Measurements from ENCODE around the gene LDHAL6B. TPM values are rescaled to one million over a fixed set of nuclear protein-coding genes. Genes with fewer than 3 reads are reported as not detected.

LDHAL6B gene
- polyA plus RNA-seq, 3 donors = not detected

GRCh38 chr15:59165726-59166125 is 40.9 kb upstream of the LDHAL6B start:
- peaks cover 0 to 2% (median 2%) of the 10 kb centered on the region in 3 donors for H3K27me3 Mint-ChIP-seq (ENCODE audit: low read depth in 3 of 3)
- Histone ChIP-seq H4K20me1 (ENCODE audit: insufficient read depth, low read length) (no peaks in the 10 kb centered on the region), H3K9ac (ENCODE audit: insufficient read depth, low read length, poor library complexity, severe bottlenecking) (no peak overlapping the region), H3K4me3 (replicated peaks in 1 of 3; ENCODE audit: low read depth in 2 of 3, low read length in 3 of 3) (no peak overlapping the region), H3K79me2 (ENCODE audit: insufficient read depth, low read length) (no peaks in the 10 kb centered on the region), H3K27ac (ENCODE audit: low read depth in 1 of 2, low read length in 2 of 2) (no peak overlapping the region), H3K27me3 (ENCODE audit: control insufficient read depth in 2 of 2, insufficient read depth in 2 of 2, low read length in 2 of 2) (no peaks in the 10 kb centered on the region), H3K4me1 (ENCODE audit: control insufficient read depth in 1 of 2, insufficient read depth in 2 of 2, low read length in 2 of 2) (peaks cover 21 to 26% of the 10 kb centered on the region in 2 donors), H3K4me2 (replicated peaks; ENCODE audit: extremely low read depth, low read length, poor library complexity, severe bottlenecking) (no peak overlapping the region), H3K9me3 (replicated peaks in 1 of 2; ENCODE audit: control insufficient read depth in 1 of 2, insufficient read depth in 1 of 2, low read length in 2 of 2) (no peaks in the 10 kb centered on the region), H2AFZ (ENCODE audit: insufficient read depth, low read depth, low read length, poor library complexity, severe bottlenecking) (no peak overlapping the region), H3K36me3 (replicated peaks in 1 of 2; ENCODE audit: control insufficient read depth in 1 of 2, insufficient read depth in 2 of 2, low read length in 2 of 2) (peaks cover 10 to 19% of the 10 kb centered on the region in 2 donors)
- WGBS (ENCODE audit: insufficient coverage) = 100% methylated on average over 1 of the region's 3 CpGs
- TF ChIP-seq, protein P1, sequence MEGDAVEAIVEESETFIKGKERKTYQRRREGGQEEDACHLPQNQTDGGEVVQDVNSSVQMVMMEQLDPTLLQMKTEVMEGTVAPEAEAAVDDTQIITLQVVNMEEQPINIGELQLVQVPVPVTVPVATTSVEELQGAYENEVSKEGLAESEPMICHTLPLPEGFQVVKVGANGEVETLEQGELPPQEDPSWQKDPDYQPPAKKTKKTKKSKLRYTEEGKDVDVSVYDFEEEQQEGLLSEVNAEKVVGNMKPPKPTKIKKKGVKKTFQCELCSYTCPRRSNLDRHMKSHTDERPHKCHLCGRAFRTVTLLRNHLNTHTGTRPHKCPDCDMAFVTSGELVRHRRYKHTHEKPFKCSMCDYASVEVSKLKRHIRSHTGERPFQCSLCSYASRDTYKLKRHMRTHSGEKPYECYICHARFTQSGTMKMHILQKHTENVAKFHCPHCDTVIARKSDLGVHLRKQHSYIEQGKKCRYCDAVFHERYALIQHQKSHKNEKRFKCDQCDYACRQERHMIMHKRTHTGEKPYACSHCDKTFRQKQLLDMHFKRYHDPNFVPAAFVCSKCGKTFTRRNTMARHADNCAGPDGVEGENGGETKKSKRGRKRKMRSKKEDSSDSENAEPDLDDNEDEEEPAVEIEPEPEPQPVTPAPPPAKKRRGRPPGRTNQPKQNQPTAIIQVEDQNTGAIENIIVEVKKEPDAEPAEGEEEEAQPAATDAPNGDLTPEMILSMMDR (IDR thresholded peaks at IDR 0.05) = no peak
- no peak overlapping the region for H3K4me3 Mint-ChIP-seq
- DNase-seq = no peak
- intact Hi-C loops (cut with micrococcal nuclease) = loop anchor here in 1 of 2 donors (10.0 kb wide), 1 partner anchor 329 kb away; no protein-coding TSS in a partner anchor
- H3K4me1 Mint-ChIP-seq = peaks cover 30% of the 10 kb centered on the region
- H3K9me3 Mint-ChIP-seq = peaks cover 0 to 5% (median 0%) of the 10 kb centered on the region in 7 donors
- H3K36me3 Mint-ChIP-seq = peaks cover 25 to 59% of the 10 kb centered on the region in 2 donors
- no peak overlapping the region for H3K27ac Mint-ChIP-seq

- peaks cover 31% of the 10 kb centered on the region for H3K4me1 Mint-ChIP-seq
- intact Hi-C loops (cut with micrococcal nuclease) = loop anchor here in 1 of 2 donors (10.0 kb wide), 1 partner anchor 329 kb away; no protein-coding TSS in a partner anchor
- TF ChIP-seq, protein P1 (IDR thresholded peaks at IDR 0.05) = no peak
- H3K36me3 Mint-ChIP-seq = peaks cover 23 to 59% of the 10 kb centered on the region in 2 donors
- H3K27ac Mint-ChIP-seq = no peak overlapping the region
- peaks cover 0 to 5% (median 0%) of the 10 kb centered on the region in 7 donors for H3K9me3 Mint-ChIP-seq
- Histone ChIP-seq H3K79me2 (ENCODE audit: insufficient read depth, low read length) (no peaks in the 10 kb centered on the region), H3K36me3 (replicated peaks in 1 of 2; ENCODE audit: control insufficient read depth in 1 of 2, insufficient read depth in 2 of 2, low read length in 2 of 2) (peaks cover 10 to 14% of the 10 kb centered on the region in 2 donors), H3K9me3 (replicated peaks in 1 of 2; ENCODE audit: control insufficient read depth in 1 of 2, insufficient read depth in 1 of 2, low read length in 2 of 2) (no peaks in the 10 kb centered on the region), H2AFZ (ENCODE audit: insufficient read depth, low read depth, low read length, poor library complexity, severe bottlenecking) (no peak overlapping the region), H3K4me3 (replicated peaks in 1 of 3; ENCODE audit: low read depth in 2 of 3, low read length in 3 of 3) (no peak overlapping the region), H3K27ac (ENCODE audit: low read depth in 1 of 2, low read length in 2 of 2) (no peak overlapping the region), H3K9ac (ENCODE audit: insufficient read depth, low read length, poor library complexity, severe bottlenecking) (no peak overlapping the region), H3K4me1 (ENCODE audit: control insufficient read depth in 1 of 2, insufficient read depth in 2 of 2, low read length in 2 of 2) (peaks cover 21 to 31% of the 10 kb centered on the region in 2 donors), H3K27me3 (ENCODE audit: control insufficient read depth in 2 of 2, insufficient read depth in 2 of 2, low read length in 2 of 2) (no peaks in the 10 kb centered on the region), H3K4me2 (replicated peaks; ENCODE audit: extremely low read depth, low read length, poor library complexity, severe bottlenecking) (no peak overlapping the region), H4K20me1 (ENCODE audit: insufficient read depth, low read length) (no peaks in the 10 kb centered on the region)
- H3K27me3 Mint-ChIP-seq (ENCODE audit: low read depth in 3 of 3) = peaks cover 0 to 2% (median 2%) of the 10 kb centered on the region in 3 donors
- 44% methylated on average over 2 of the region's 4 CpGs for WGBS (ENCODE audit: insufficient coverage)
- no peak overlapping the region for H3K4me3 Mint-ChIP-seq
- DNase-seq = no peak
Measured at GRCh38 chr15:59166166-59166565, 40.5 kb upstream of the LDHAL6B start.
